ENCODE data around the gene ITGA1. TPM values are rescaled to one million over a fixed set of nuclear protein-coding genes. Genes with fewer than 3 reads are reported as not detected.

ITGA1 gene
- polyA plus RNA-seq, 1 donor (not counting 4 experiments of a cell fraction or from before 2014, with no cell fraction given) = 1.4 TPM

GRCh38 chr5:52893105-52893504, 105.4 kb downstream of the ITGA1 start:
- FAIRE-seq = no peak

GRCh38 chr5:52893863-52894262, 106.1 kb downstream of the ITGA1 start:
- TF ChIP-seq EZH2 (IDR thresholded peaks at IDR 0.05; ENCODE audit: low read length) (no peak), CTCF (optimal IDR thresholded peaks at IDR 0.05 in 1 of 3, IDR thresholded peaks at IDR 0.05 in 1 of 3, conservative IDR thresholded peaks at IDR 0.05 in 1 of 3; ENCODE audit: extremely low read depth in 1 of 3, insufficient read depth in 2 of 3, low read length in 3 of 3) (no peak)
- no peak overlapping the region for H3K9ac ChIP-seq (ENCODE audit: control insufficient read depth, extremely low read depth, insufficient read depth, low read length)
- peaks cover 4% of the 10 kb centered on the region for H3K4me1 ChIP-seq (ENCODE audit: control insufficient read depth, extremely low read depth, insufficient read depth, low read length)
- H3K9me3 ChIP-seq (ENCODE audit: control insufficient read depth, low read depth, low read length) = no peaks in the 10 kb centered on the region
- no peak overlapping the region for H3K27ac ChIP-seq (ENCODE audit: control insufficient read depth, insufficient read depth, low read length)
- dilution Hi-C loops (cut with MboI; ENCODE audit: extremely low pct_ligation_motif_present, low sequenced_read_pairs) = no loop called here
- no peak overlapping the region for H3K4me3 ChIP-seq (ENCODE audit: control insufficient read depth in 2 of 3, extremely low read depth in 1 of 3, insufficient read depth in 2 of 3, low read depth in 1 of 3, low read length in 3 of 3)
- no peaks in the 10 kb centered on the region for H3K9me1 ChIP-seq (ENCODE audit: control insufficient read depth, extremely low read depth, insufficient read depth, low read length)
- H3K4me2 ChIP-seq (ENCODE audit: control insufficient read depth, extremely low read depth, insufficient read depth, low read depth, low read length) = no peak overlapping the region
- no peaks in the 10 kb centered on the region for H3K79me2 ChIP-seq (ENCODE audit: control insufficient read depth, insufficient read depth, low read length)
- no peak overlapping the region for H2AFZ ChIP-seq (ENCODE audit: control insufficient read depth, low read length)
- no peak for DNase-seq (ENCODE audit: low read depth, low spot score)
- no peaks in the 10 kb centered on the region for H3K36me3 ChIP-seq (ENCODE audit: control insufficient read depth in 2 of 2, extremely low read depth in 1 of 2, insufficient read depth in 2 of 2, low read length in 2 of 2)
- FAIRE-seq = no peak
- H3K27me3 ChIP-seq (ENCODE audit: control insufficient read depth, extremely low read depth, insufficient read depth, low read length) = no peaks in the 10 kb centered on the region
- no peaks in the 10 kb centered on the region for H4K20me1 ChIP-seq (ENCODE audit: control insufficient read depth, extremely low read depth, insufficient read depth, low read length)

More at GRCh38 chr5:52893105-52893504, 105.4 kb downstream of the ITGA1 start:
- no peaks in the 10 kb centered on the region for H3K36me3 ChIP-seq (ENCODE audit: control insufficient read depth in 2 of 2, extremely low read depth in 1 of 2, insufficient read depth in 2 of 2, low read length in 2 of 2)
- no peaks in the 10 kb centered on the region for H4K20me1 ChIP-seq (ENCODE audit: control insufficient read depth, extremely low read depth, insufficient read depth, low read length)
- peaks cover 4% of the 10 kb centered on the region for H3K4me1 ChIP-seq (ENCODE audit: control insufficient read depth, extremely low read depth, insufficient read depth, low read length)
- H3K27me3 ChIP-seq (ENCODE audit: control insufficient read depth, extremely low read depth, insufficient read depth, low read length) = no peaks in the 10 kb centered on the region
- no peak overlapping the region for H3K27ac ChIP-seq (ENCODE audit: control insufficient read depth, insufficient read depth, low read length)
- no peak for DNase-seq (ENCODE audit: low read depth, low spot score)
- H3K4me2 ChIP-seq (ENCODE audit: control insufficient read depth, extremely low read depth, insufficient read depth, low read depth, low read length) = no peak overlapping the region
- dilution Hi-C loops (cut with MboI; ENCODE audit: extremely low pct_ligation_motif_present, low sequenced_read_pairs) = no loop called here
- H3K79me2 ChIP-seq (ENCODE audit: control insufficient read depth, insufficient read depth, low read length) = no peaks in the 10 kb centered on the region
- H2AFZ ChIP-seq (ENCODE audit: control insufficient read depth, low read length) = no peak overlapping the region
- no peak for TF ChIP-seq CTCF (optimal IDR thresholded peaks at IDR 0.05 in 1 of 3, IDR thresholded peaks at IDR 0.05 in 1 of 3, conservative IDR thresholded peaks at IDR 0.05 in 1 of 3; ENCODE audit: extremely low read depth in 1 of 3, insufficient read depth in 2 of 3, low read length in 3 of 3)
- no peak for TF ChIP-seq EZH2 (IDR thresholded peaks at IDR 0.05; ENCODE audit: low read length)
- no peak overlapping the region for H3K4me3 ChIP-seq (ENCODE audit: control insufficient read depth in 2 of 3, extremely low read depth in 1 of 3, insufficient read depth in 2 of 3, low read depth in 1 of 3, low read length in 3 of 3)
- H3K9ac ChIP-seq (ENCODE audit: control insufficient read depth, extremely low read depth, insufficient read depth, low read length) = no peak overlapping the region
- no peaks in the 10 kb centered on the region for H3K9me3 ChIP-seq (ENCODE audit: control insufficient read depth, low read depth, low read length)
- no peaks in the 10 kb centered on the region for H3K9me1 ChIP-seq (ENCODE audit: control insufficient read depth, extremely low read depth, insufficient read depth, low read length)
